HG03095 (cell line): ENCODE data around the gene ESRRB.

Experiments used
- ATAC-seq: cut with Tn5 transposase; IDR thresholded peaks from one replicate; pipeline ENCODE4 v1.9.1; 2021; ENCODE audit warnings: moderate library complexity; ENCODE audit not compliant: unreplicated experiment

ESRRB gene

GRCh38 chr14:76439237-76439775 is 63.4 kb downstream of the ESRRB start:
- ATAC-seq: no peak

GRCh38 chr14:76446486-76446885 is 70.5 kb downstream of the ESRRB start:
- no peak for ATAC-seq

GRCh38 chr14:76446921-76447320 is 71.0 kb downstream of the ESRRB start:
- ATAC-seq: no peak

GRCh38 chr14:76450476-76450875 is 74.5 kb downstream of the ESRRB start:
- no peak for ATAC-seq

GRCh38 chr14:76456200-76456599 is 80.3 kb downstream of the ESRRB start:
- no peak for ATAC-seq

GRCh38 chr14:76456891-76457586 is 81.1 kb downstream of the ESRRB start:
- ATAC-seq: no peak

GRCh38 chr14:76457841-76458240 is 81.9 kb downstream of the ESRRB start:
- no peak for ATAC-seq

GRCh38 chr14:76461886-76462285 is 85.9 kb downstream of the ESRRB start:
- no peak for ATAC-seq

GRCh38 chr14:76462330-76462729 is 86.4 kb downstream of the ESRRB start:
- no peak for ATAC-seq

- ATAC-seq: no peak
Measured at GRCh38 chr14:76463105-76463504, 87.2 kb downstream of the ESRRB start.

GRCh38 chr14:76464856-76465255 is 88.9 kb downstream of the ESRRB start:
- ATAC-seq: no peak

GRCh38 chr14:76465664-76466063 is 89.7 kb downstream of the ESRRB start:
- no peak for ATAC-seq

GRCh38 chr14:76467711-76468155 is 91.8 kb downstream of the ESRRB start:
- ATAC-seq: no peak

- no peak for ATAC-seq
Measured at GRCh38 chr14:76472199-76472723, 96.3 kb downstream of the ESRRB start.

- no peak for ATAC-seq
Measured at GRCh38 chr14:76473481-76474263, 97.7 kb downstream of the ESRRB start.

GRCh38 chr14:76480426-76480825 is 104.5 kb downstream of the ESRRB start:
- no peak for ATAC-seq

- no peak for ATAC-seq
Measured at GRCh38 chr14:76484355-76484754, 108.4 kb downstream of the ESRRB start.

GRCh38 chr14:76486251-76486743 is 110.4 kb downstream of the ESRRB start:
- ATAC-seq: no peak

- ATAC-seq: no peak
Measured at GRCh38 chr14:76488551-76488950, 112.6 kb downstream of the ESRRB start.

GRCh38 chr14:76489667-76490066 is 113.7 kb downstream of the ESRRB start:
- no peak for ATAC-seq

GRCh38 chr14:76490111-76490510 is 114.2 kb downstream of the ESRRB start:
- no peak for ATAC-seq

- peak; percentile 50 for ATAC-seq
Measured at GRCh38 chr14:76490735-76491134, 114.8 kb downstream of the ESRRB start.
